ENCODE data around the gene ZBTB40. TPM values are rescaled to one million over a fixed set of nuclear protein-coding genes. Genes with fewer than 3 reads are reported as not detected.
A peak's percentile ranks its signal among the peaks of the same experiment; 100 is the strongest.

ZBTB40 gene
- total RNA-seq, 2 experiments from 2014 or later = 14.8 to 15.8 TPM

- no peaks in the 10 kb centered on the region for H3K4me1 Mint-ChIP-seq
- no peak overlapping the region for H3K4me3 Mint-ChIP-seq
- no peaks in the 10 kb centered on the region for H3K9me3 Mint-ChIP-seq
- peaks cover 2% of the 10 kb centered on the region for H3K36me3 Mint-ChIP-seq
- DNase-seq = no peak
- peaks cover 74% of the 10 kb centered on the region for H3K27me3 Mint-ChIP-seq
- H3K27ac Mint-ChIP-seq = no peak overlapping the region
Measured at GRCh38 chr1:22553104-22553880, 101.6 kb downstream of the ZBTB40 start.

- no peaks in the 10 kb centered on the region for H3K36me3 Mint-ChIP-seq
- peaks cover 71% of the 10 kb centered on the region for H3K27me3 Mint-ChIP-seq
- no peak overlapping the region for H3K27ac Mint-ChIP-seq
- no peaks in the 10 kb centered on the region for H3K4me1 Mint-ChIP-seq
- no peak for DNase-seq
- H3K9me3 Mint-ChIP-seq = no peaks in the 10 kb centered on the region
- no peak overlapping the region for H3K4me3 Mint-ChIP-seq
Measured at GRCh38 chr1:22553991-22554522, 102.4 kb downstream of the ZBTB40 start.

- DNase-seq = no peak
- Mint-ChIP-seq H3K36me3 (no peaks in the 10 kb centered on the region), H3K27me3 (peaks cover 71% of the 10 kb centered on the region), H3K4me3 (no peak overlapping the region), H3K4me1 (no peaks in the 10 kb centered on the region), H3K27ac (no peak overlapping the region), H3K9me3 (no peaks in the 10 kb centered on the region)
Measured at GRCh38 chr1:22555371-22555656, 103.7 kb downstream of the ZBTB40 start.

DNA sequence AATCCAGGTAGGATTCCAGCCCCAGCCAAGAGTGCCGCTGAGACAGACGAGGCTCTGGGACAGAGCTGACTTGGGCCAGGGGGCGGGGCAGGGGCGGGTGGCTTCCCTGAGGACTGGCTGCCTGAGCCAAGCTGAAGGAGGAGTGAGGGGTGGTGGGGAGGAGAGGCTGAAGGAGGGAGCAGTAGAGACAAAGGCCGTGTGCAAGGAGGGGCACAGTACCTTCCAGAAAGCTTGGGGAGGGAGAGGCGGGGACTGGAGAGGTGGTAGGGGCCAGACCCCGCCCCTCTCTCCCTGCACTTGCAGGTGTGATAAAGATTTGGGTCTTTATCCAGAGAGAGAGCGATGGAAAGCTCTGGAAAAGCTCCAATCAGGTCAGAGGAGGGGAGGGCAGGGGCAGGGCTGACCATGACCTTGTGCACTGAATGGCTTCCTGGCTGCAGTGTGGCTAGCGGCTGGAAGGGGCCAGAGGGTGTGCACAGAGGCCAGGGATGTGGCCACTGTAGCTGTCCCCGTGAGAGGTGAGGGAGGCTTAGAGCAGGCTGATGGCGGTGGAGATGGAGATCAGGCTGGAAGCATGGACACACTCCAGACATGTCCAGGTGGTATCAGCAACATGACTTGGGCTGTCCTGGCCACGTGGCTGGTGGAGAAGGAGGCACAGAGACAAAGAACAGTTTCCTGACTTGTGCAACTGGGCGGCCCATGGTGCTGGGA, 104.9 kb downstream of the ZBTB40 start:
- Mint-ChIP-seq H3K4me1 (no peaks in the 10 kb centered on the region), H3K4me3 (no peak overlapping the region), H3K27ac (no peak overlapping the region), H3K36me3 (no peaks in the 10 kb centered on the region), H3K9me3 (no peaks in the 10 kb centered on the region), H3K27me3 (peaks cover 70% of the 10 kb centered on the region)
- no peak for DNase-seq

- DNase-seq = no peak
- peaks cover 74% of the 10 kb centered on the region for H3K27me3 Mint-ChIP-seq
- H3K4me1 Mint-ChIP-seq = no peaks in the 10 kb centered on the region
- H3K36me3 Mint-ChIP-seq = no peaks in the 10 kb centered on the region
- no peak overlapping the region for H3K4me3 Mint-ChIP-seq
- no peaks in the 10 kb centered on the region for H3K9me3 Mint-ChIP-seq
- H3K27ac Mint-ChIP-seq = no peak overlapping the region
Measured at GRCh38 chr1:22557341-22557950, 105.8 kb downstream of the ZBTB40 start.

DNA sequence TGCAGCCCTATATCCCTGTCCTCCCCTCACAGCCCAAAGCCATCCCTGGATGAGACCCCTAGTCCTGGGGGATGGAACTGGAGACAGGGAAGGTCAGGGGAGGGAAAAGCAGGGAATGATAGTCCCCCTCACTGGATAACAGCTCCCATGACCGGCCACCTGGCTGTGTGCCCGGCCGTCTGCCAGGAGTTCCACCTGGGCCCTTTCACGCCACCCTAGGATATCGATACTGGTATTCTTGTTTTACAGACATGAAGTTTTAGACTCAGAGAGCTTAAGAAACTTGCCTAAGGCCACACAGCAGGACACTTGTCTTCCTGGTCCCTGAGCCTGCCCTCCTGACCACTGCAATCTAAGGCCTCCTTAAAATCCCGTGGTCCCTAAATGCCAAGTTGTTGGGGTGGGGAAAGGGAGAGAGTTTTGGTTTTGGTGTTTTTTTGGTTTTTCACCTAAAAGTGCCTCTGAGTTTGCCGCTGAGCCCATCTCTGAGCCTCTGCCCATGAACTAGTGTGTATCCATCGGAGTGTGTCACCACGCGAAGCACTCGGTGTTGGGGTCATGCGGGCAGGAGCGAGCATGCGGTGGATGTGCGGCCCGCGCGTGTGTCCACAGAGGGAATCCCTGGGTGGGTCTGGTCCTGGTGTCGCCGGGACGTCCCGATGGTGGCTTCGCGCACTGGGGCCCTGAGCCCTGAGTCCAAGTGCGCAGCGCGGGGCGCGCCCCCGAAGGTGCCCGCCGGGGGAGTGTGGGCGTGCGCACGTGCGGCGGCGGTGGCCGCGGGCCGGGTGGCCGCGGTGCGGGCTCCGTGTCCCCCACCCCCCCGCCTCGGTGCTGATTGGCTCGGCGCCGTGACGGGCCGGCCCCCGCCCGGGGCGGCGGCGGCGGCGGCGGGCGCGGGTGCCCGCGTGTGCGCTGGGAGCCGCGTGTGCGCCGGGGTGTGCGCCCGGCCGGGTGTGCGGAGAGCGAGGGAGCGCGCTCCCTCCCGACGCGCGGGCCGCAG, 111.2 kb downstream of the ZBTB40 start, which contains the start of gene EPHA8:
TSS of gene EPHA8 (plus strand) at position 906 of the 1,000 bp plus-strand sequence. CDS start 147 bp downstream, outside the sequence.
- peak within 1 kb of the TSS; percentile 5 for H3K4me3 Mint-ChIP-seq
- no peak for DNase-seq
- H3K36me3 Mint-ChIP-seq = no peaks in the 10 kb centered on the region
- H3K4me1 Mint-ChIP-seq = peaks cover 3% of the 10 kb centered on the region
- no peak within 1 kb of the TSS for H3K27ac Mint-ChIP-seq
- H3K27me3 Mint-ChIP-seq = peaks cover 56% of the 10 kb centered on the region
- H3K9me3 Mint-ChIP-seq = no peaks in the 10 kb centered on the region

DNA sequence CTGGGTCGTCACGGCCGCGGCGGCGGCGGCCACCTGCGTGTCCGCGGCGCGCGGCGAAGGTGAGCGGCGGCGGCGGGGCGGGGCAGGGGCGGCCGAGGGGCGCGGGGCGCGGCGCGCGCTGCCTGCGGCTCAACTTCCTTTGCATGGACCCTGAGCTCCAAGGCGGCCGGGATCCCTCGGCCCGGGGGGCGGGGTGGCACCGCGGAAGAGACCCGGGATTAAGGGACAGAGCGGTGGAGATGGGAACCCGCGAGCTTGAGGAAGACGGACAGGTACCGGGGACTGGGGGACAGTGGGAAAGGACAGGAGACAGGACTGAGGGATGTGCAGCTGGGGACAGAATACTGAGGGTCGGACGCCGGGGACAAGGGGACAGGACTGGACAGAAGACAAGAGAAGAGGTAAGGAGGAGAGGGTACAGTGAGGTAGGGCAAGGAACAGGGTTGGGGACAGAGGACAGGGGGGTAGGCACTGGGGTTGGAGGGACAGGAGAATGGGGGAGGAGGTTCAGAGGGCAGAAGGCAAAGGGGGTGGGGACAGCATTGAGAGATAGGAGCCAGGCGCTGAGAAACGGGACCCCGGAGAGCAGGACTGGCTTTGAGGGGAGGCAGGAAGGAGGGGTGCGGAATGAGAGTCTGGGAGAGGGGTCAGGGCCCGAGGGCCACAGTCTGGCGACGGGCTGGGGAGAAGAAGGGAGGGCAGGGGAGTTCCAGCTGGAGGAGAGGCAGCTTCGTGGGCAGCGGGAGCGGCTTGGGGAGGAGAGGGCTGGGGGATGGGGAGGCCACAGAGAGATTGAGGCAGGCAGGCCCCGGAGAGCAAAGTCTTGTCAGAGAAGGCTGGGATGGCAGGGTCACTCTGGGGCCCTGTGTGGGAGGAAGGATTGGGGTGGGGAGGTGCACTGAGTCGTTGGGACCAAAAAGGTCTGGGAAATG, 112.3 kb downstream of the ZBTB40 start:
- Mint-ChIP-seq H3K27me3 (peaks cover 53% of the 10 kb centered on the region), H3K27ac (no peak overlapping the region), H3K4me3 (peak overlapping the region; percentile 5), H3K36me3 (no peaks in the 10 kb centered on the region), H3K9me3 (no peaks in the 10 kb centered on the region), H3K4me1 (peaks cover 3% of the 10 kb centered on the region)
- no peak for DNase-seq

DNA sequence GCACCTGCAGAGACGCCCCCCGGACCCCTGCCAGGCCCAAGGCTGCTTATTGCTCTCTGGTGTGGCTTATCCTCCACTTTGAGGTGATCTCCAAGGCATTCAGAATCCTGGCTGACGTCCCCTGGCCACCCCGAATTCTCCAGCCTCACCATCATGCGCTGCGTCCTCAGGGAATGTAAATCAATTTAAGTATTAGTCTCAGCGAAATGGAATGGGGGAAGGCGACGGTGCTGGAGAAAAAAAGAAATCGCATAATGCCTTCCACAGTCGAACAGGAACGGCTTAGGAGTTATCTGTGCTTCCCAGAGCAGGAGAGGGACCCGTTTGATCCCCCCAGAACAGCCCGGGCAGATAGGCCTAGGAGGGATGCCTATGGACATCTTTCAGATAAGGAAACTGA, 114.5 kb downstream of the ZBTB40 start:
- no peaks in the 10 kb centered on the region for H3K36me3 Mint-ChIP-seq
- H3K27me3 Mint-ChIP-seq = peaks cover 41% of the 10 kb centered on the region
- DNase-seq = no peak
- no peak overlapping the region for H3K4me3 Mint-ChIP-seq
- no peaks in the 10 kb centered on the region for H3K9me3 Mint-ChIP-seq
- H3K27ac Mint-ChIP-seq = no peak overlapping the region
- peaks cover 3% of the 10 kb centered on the region for H3K4me1 Mint-ChIP-seq

GRCh38 chr1:22567197-22567596, 115.5 kb downstream of the ZBTB40 start:
- peaks cover 3% of the 10 kb centered on the region for H3K4me1 Mint-ChIP-seq
- H3K27ac Mint-ChIP-seq = no peak overlapping the region
- no peaks in the 10 kb centered on the region for H3K9me3 Mint-ChIP-seq
- H3K4me3 Mint-ChIP-seq = no peak overlapping the region
- H3K36me3 Mint-ChIP-seq = no peaks in the 10 kb centered on the region
- DNase-seq = no peak
- peaks cover 30% of the 10 kb centered on the region for H3K27me3 Mint-ChIP-seq

- Mint-ChIP-seq H3K4me3 (no peak overlapping the region), H3K4me1 (peaks cover 3% of the 10 kb centered on the region), H3K27me3 (peaks cover 22% of the 10 kb centered on the region), H3K27ac (no peak overlapping the region), H3K36me3 (no peaks in the 10 kb centered on the region), H3K9me3 (no peaks in the 10 kb centered on the region)
- DNase-seq = no peak
Measured at GRCh38 chr1:22567994-22568393, 116.3 kb downstream of the ZBTB40 start.

DNA sequence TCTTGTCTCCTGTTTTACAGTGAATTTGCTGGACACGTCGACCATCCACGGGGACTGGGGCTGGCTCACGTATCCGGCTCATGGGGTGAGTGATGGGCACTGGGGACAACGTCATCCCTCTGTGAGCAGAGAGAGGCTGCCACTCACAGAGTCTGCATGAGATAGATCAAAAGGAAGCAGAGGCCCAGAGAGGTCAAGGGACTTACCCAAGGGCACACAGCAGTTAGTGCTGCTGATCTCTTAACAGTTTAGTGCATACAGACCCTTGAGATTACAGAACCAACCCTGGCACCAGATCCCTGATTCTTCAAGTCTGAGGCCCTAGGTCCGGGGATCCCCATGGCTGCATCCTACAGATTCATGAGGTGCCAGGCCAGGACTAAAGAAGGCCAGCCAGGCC, 117.6 kb downstream of the ZBTB40 start:
- Mint-ChIP-seq H3K27me3 (peaks cover 15% of the 10 kb centered on the region), H3K36me3 (no peaks in the 10 kb centered on the region), H3K9me3 (no peaks in the 10 kb centered on the region), H3K4me1 (no peaks in the 10 kb centered on the region), H3K27ac (no peak overlapping the region), H3K4me3 (no peak overlapping the region)
- DNase-seq = no peak

- Mint-ChIP-seq H3K27ac (no peak overlapping the region), H3K4me1 (no peaks in the 10 kb centered on the region), H3K4me3 (no peak overlapping the region), H3K36me3 (no peaks in the 10 kb centered on the region), H3K27me3 (peaks cover 4% of the 10 kb centered on the region), H3K9me3 (no peaks in the 10 kb centered on the region)
- DNase-seq = no peak
Measured at GRCh38 chr1:22570140-22570909, 118.7 kb downstream of the ZBTB40 start.

DNA sequence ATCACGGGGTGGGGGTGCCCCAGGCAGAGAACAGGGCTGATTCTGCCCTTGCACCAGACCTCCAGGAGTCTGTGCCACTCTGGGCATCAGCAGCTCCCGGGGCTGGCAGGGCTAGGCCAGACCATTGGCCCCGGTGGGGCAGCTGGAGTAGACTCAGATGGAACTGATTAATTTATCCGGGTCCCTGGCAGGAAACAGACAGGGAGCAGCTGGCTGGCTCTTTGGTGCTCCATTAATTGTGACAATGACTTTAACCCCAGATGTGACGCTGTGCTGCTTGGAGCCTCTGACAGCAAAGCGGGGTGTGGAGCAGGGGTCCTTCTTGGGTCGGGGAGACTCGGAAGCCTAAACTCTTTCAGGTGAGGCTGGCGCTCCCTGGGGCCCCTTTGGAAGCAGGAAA, 121.2 kb downstream of the ZBTB40 start:
- H3K27me3 Mint-ChIP-seq = no peaks in the 10 kb centered on the region
- H3K4me1 Mint-ChIP-seq = no peaks in the 10 kb centered on the region
- no peak overlapping the region for H3K27ac Mint-ChIP-seq
- H3K4me3 Mint-ChIP-seq = no peak overlapping the region
- H3K9me3 Mint-ChIP-seq = peaks cover 5% of the 10 kb centered on the region
- H3K36me3 Mint-ChIP-seq = no peaks in the 10 kb centered on the region
- DNase-seq = no peak
